Activated CD8-positive, alpha-beta T cell treated with anti-CD3 and anti-CD28 coated beads for 36 hours (primary cell): ENCODE results near the gene MGARP. TPM values are rescaled to one million over a fixed set of nuclear protein-coding genes. Genes with fewer than 3 reads are reported as not detected.

Source experiments
- ATAC-seq: fragments of 200-7000 bp; cut with Tn5 transposase; one replicate; pipeline ENCODE4 v1.10.0; 2021; ENCODE audit warnings: mild to moderate bottlenecking, moderate library complexity
- CTCF ChIA-PET: fragments of 350-600 bp; sonication (Branson Sonifier 250); formaldehyde crosslinking; loops from one replicate; lab custom pipeline; 2021; ENCODE audit warnings: antibody characterized with exemption; lab: Charles Lee
- POLR2A ChIA-PET: fragments of 350-600 bp; sonication (Branson Sonifier 250); formaldehyde crosslinking; loops from one replicate; lab custom pipeline; 2021; ENCODE audit warnings: antibody characterized with exemption; lab: Charles Lee
- DNase-seq: peaks from one replicate; pipeline ENCODE4 v3.0.0-alpha.2; 2020
- H3K27ac Mint-ChIP-seq: one replicate; pipeline ENCODE4 v1.8.0; 2021; ENCODE audit warnings: mild to moderate bottlenecking, mixed read lengths
- H3K27me3 Mint-ChIP-seq: one replicate; pipeline ENCODE4 v1.8.0; 2021; ENCODE audit warnings: mixed read lengths
- H3K36me3 Mint-ChIP-seq: one replicate; pipeline ENCODE4 v1.8.0; 2021; ENCODE audit warnings: low read depth, mixed read lengths
- H3K4me1 Mint-ChIP-seq: one replicate; pipeline ENCODE4 v1.8.0; 2021; ENCODE audit warnings: low read depth, mixed read lengths
- H3K4me3 Mint-ChIP-seq: one replicate; pipeline ENCODE4 v1.8.0; 2021; ENCODE audit warnings: mild to moderate bottlenecking, moderate library complexity, mixed read lengths
- H3K9me3 Mint-ChIP-seq: one replicate; pipeline ENCODE4 v1.8.0; 2021; ENCODE audit warnings: mixed read lengths
- intact Hi-C: fragments of 100-400 bp; cut with micrococcal nuclease; formaldehyde crosslinking; loops from one replicate; pipeline ENCODE4 v1.10.0; 2022
- total RNA-seq, 2 experiments: library from RNA; stranded (reverse); gene quantifications; one replicate each; pipeline ENCODE4 v1.2.3, GENCODE V29; 2021
- TF ChIP-seq, protein P1 (sequence below): fragments of 200-600 bp; IDR thresholded peaks from one replicate; pipeline ENCODE4 v1.8.0; 2022; ENCODE audit warnings: antibody characterized with exemption, mild to moderate bottlenecking

MGARP gene
- total RNA-seq, 2 experiments from 2014 or later = 0.22 to 0.32 TPM

DNA sequence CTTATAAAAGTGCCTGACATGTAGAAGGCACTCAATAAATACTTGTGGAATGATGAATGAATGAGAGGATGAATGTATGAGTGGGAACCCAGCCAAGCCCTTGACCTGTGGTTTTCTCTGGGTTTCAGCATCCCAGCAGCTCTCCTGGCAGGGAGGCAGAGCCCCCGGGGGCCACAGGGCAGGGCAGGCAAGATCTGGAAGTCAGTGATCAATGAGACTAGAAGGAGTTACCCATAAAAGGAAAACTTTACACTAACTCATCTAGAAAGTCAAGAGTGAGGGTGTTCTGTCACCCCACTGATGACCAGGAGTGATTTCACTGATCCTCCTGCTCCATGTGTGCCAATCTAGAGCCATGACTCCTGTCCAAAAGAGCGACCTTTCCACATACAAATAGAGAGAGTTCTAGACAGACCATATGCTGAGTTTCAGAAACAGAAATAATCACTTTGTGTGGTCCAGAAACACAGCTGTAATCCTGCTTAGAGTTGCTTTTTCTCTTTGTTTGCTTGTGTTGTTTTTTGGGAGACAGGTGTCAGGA lies 37.4 kb downstream of the MGARP start:
- intact Hi-C loops = no loop called here
- no peak for DNase-seq
- TF ChIP-seq, protein P1, sequence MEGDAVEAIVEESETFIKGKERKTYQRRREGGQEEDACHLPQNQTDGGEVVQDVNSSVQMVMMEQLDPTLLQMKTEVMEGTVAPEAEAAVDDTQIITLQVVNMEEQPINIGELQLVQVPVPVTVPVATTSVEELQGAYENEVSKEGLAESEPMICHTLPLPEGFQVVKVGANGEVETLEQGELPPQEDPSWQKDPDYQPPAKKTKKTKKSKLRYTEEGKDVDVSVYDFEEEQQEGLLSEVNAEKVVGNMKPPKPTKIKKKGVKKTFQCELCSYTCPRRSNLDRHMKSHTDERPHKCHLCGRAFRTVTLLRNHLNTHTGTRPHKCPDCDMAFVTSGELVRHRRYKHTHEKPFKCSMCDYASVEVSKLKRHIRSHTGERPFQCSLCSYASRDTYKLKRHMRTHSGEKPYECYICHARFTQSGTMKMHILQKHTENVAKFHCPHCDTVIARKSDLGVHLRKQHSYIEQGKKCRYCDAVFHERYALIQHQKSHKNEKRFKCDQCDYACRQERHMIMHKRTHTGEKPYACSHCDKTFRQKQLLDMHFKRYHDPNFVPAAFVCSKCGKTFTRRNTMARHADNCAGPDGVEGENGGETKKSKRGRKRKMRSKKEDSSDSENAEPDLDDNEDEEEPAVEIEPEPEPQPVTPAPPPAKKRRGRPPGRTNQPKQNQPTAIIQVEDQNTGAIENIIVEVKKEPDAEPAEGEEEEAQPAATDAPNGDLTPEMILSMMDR = no peak
- Mint-ChIP-seq H3K9me3 (peaks cover 5% of the 10 kb centered on the region), H3K4me1 (peaks cover 2% of the 10 kb centered on the region), H3K27me3 (no peaks in the 10 kb centered on the region), H3K36me3 (no peaks in the 10 kb centered on the region), H3K4me3 (no peak overlapping the region), H3K27ac (no peak overlapping the region)
- ChIA-PET CTCF (no interaction called here), POLR2A (no interaction called here)
- ATAC-seq = no peak

DNA sequence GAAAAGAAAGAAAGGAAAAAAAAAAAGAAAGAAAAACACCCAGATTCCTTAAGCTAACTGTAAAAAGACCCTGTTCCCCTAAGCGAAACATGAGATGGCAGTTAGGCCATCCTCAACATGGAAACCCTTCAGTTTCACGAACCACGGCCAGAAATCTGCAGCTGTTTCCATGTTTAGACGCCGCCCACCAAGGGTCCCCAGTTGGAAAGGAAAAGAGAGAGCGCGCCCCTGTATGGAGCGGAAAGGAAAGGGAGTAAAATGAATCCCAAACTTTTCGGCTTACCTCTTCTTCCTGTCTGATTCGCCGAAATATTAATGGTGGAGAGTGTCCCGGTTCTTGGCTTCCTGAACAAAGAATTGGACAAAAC lies 38.3 kb downstream of the MGARP start:
- Mint-ChIP-seq H3K9me3 (peaks cover 5% of the 10 kb centered on the region), H3K36me3 (no peaks in the 10 kb centered on the region), H3K27me3 (no peaks in the 10 kb centered on the region), H3K4me3 (no peak overlapping the region), H3K27ac (no peak overlapping the region), H3K4me1 (peaks cover 2% of the 10 kb centered on the region)
- DNase-seq = no peak
- intact Hi-C loops = no loop called here
- CTCF ChIA-PET = no interaction called here
- POLR2A ChIA-PET = no interaction called here
- no peak for ATAC-seq
- TF ChIP-seq, protein P1 = no peak

DNA sequence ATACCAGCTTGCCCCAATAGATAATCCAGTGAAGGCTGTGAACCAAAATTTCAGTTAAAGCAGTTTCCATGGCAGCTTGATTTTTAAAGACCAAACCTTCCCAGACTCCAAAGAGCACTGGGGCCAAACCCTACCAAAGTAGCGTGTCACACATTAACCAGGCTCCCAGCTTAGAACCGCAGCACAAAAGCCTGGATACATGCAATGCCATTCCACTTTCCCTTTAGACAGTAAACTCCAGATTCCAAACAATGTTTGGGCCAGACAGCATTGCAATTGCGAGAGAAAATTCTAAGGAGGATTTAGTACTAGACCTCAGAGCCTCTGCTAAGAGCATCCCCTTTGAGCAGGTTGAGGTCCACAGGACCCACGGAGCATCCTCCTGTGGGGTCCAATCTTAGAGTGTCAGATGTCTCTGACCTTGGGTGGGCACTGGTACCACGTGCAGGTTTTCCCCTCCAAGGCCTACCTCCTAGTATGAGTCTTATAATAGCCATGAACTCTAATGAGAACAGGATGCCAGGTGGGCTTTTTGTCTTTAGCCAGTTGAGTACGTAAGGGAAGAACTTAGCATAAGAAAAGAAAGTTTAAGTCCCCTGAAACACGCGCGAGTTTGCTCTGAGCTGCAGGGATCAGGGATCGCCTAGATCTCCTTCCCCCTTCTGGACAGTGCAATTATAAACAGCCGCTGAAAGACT lies 38.8 kb downstream of the MGARP start:
- DNase-seq = no peak
- POLR2A ChIA-PET = no interaction called here
- no peak overlapping the region for H3K27ac Mint-ChIP-seq
- no peak overlapping the region for H3K4me3 Mint-ChIP-seq
- ATAC-seq = no peak
- H3K9me3 Mint-ChIP-seq = peaks cover 5% of the 10 kb centered on the region
- H3K27me3 Mint-ChIP-seq = no peaks in the 10 kb centered on the region
- CTCF ChIA-PET = interaction anchor here (1.3 kb wide), 1 partner anchor 289 kb away, joined by 3 read pairs; no protein-coding TSS in a partner anchor
- peaks cover 2% of the 10 kb centered on the region for H3K4me1 Mint-ChIP-seq
- TF ChIP-seq, protein P1 = no peak
- no peaks in the 10 kb centered on the region for H3K36me3 Mint-ChIP-seq
- intact Hi-C loops = no loop called here

DNA sequence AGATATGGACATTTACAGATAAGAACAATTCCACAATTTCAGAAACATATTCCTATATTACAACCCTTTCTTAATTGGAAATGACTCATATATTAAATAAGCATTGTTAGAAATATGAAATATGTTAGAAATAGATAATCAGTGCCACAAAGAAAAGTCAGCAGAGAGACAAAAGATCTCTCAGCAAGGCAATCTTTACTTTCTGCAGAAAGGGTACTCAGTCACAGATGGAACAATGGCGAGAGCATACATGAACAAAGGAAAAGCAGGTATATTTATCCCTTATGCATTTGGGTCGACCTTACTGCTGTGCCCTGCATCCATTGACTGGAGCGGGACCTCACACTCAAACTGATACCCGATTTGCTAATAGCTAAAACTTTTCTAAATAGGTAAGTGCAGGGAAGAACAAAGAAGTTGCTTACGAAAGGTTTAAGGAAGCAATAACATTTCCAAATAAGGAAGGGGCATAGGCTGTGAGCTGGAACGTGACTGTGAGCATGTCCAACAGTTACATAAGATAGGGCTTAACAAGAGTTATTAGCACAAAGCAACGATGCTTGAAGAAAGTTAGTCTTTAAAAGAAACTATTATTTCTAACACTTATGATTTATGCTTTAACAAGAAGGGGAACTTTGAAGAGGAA lies 40.8 kb downstream of the MGARP start:
- Mint-ChIP-seq H3K4me1 (peaks cover 2% of the 10 kb centered on the region), H3K36me3 (no peaks in the 10 kb centered on the region), H3K4me3 (no peak overlapping the region), H3K27ac (no peak overlapping the region), H3K9me3 (peaks cover 5% of the 10 kb centered on the region), H3K27me3 (no peaks in the 10 kb centered on the region)
- ChIA-PET POLR2A (no interaction called here), CTCF (interaction anchor here (0.6 kb wide), 1 partner anchor 109 kb away, joined by 3 read pairs; no protein-coding TSS in a partner anchor)
- DNase-seq (no peak), ATAC-seq (no peak)
- TF ChIP-seq, protein P1 = no peak
- intact Hi-C loops = no loop called here

DNA sequence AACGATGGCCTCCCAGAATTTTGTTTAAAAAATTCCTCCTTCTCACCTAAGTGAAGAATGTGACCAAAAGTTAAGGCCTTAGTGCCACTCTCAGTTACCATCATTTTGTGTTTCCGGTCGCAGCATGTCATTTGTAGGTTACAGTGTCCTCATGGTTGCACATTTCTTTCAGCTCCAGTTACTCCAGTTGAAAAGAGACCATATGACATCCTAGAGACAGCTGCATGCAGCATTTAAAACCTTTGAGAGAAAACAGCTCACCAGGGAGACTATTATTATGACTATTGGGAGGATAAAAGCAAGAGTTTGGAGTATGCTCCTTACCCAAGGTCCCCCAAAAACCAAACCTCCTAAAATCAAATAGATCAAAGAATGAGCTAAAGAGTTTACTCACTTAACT lies 45.8 kb downstream of the MGARP start:
- ChIA-PET POLR2A (interaction anchor here (1.2 kb wide), 1 partner anchor 67 kb away, joined by 3 read pairs; no protein-coding TSS in a partner anchor), CTCF (interaction anchor here (0.7 to 2.3 kb wide), 3 partner anchors 62 to 204 kb away, joined by 3 to 7 read pairs (median 6); partner anchors contain the start of gene NAA15)
- peaks cover 2% of the 10 kb centered on the region for H3K9me3 Mint-ChIP-seq
- H3K4me1 Mint-ChIP-seq = peaks cover 2% of the 10 kb centered on the region
- TF ChIP-seq, protein P1 = no peak
- H3K4me3 Mint-ChIP-seq = no peak overlapping the region
- ATAC-seq (no peak), DNase-seq (no peak)
- H3K27me3 Mint-ChIP-seq = no peaks in the 10 kb centered on the region
- H3K36me3 Mint-ChIP-seq = no peaks in the 10 kb centered on the region
- intact Hi-C loops = no loop called here
- H3K27ac Mint-ChIP-seq = no peak overlapping the region
